Limb (tissue), 2 donors: ENCODE measurements around the gene TOM1L1.
"Not testable (repeated sequence)": the region's sequence is repeated elsewhere in the genome, so short reads cannot be mapped to it uniquely, and the experiment has no call there.

Experiments used
- DNase-seq, 2 donors: peaks; one replicate each; pipeline ENCODE4 v3.0.0-alpha.2; 2016; ENCODE audit errors: extremely low spot score in 2 of 2

The TOM1L1 gene

DNA sequence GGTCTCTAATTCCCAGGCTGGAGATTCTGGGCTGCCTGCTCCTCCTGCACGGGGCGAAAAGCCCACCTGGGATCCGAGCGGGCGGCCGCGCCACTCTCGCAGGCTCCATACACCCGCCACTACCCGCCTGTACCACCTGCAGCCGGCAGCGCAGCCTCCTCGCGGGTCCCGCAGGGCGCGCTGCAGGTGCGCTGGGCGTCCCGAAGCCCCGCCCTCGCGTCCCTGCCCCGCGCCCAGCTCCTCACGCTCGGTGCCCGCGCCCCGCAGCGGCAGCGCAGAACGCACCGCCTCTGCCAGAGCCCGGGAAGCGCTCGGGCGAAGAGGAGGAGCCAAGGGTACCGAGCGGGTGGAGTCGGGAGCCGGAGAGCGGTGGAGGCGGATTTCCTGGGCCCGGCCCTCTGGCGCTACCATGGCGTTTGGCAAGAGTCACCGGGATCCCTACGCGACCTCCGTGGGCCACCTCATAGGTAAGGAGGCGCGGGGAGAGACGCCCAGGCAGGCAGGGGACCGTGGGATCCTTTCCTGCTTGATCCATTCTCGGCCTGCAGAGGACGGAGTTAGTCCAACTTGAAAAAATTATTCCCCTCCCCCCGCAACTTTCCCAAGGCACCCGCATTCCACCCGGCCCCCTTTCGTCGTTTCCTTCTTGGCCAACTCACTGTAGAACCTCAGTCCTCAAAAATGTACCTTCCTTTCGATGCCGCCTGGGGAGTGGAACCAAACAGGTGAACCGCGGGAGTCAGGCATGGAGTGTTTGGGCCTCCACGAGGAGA, at the start of gene TOM1L1:
TOM1L1 (plus strand) TSS at position 396 of the 773 bp plus-strand sequence; CDS start at position 410, 14 bp downstream.
- DNase-seq: peak; percentile 34 to 79

DNA sequence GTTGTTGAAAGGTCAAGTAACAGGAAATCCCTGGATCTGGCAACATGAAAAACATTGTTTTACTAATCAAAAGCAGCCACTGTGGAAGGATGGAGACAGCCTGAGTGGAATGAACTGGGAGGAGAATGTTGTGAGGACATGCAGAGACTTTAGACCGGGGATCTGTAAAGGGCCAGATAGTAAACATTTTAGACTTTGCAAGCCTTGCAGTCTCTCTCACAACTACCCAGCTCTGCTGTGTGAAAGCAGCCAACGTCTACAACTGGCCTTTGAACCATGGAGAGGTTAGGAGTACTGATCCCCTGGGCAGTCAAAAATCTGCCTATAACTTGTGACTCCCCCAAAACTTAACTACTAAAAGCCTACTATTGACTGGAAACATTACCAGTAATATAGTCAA, 41.5 kb upstream of the TOM1L1 start:
- no peak for DNase-seq

- no peak for DNase-seq
These were observed 39.8 kb upstream of the TOM1L1 start for GRCh38 chr17:54860617-54861470.

DNA sequence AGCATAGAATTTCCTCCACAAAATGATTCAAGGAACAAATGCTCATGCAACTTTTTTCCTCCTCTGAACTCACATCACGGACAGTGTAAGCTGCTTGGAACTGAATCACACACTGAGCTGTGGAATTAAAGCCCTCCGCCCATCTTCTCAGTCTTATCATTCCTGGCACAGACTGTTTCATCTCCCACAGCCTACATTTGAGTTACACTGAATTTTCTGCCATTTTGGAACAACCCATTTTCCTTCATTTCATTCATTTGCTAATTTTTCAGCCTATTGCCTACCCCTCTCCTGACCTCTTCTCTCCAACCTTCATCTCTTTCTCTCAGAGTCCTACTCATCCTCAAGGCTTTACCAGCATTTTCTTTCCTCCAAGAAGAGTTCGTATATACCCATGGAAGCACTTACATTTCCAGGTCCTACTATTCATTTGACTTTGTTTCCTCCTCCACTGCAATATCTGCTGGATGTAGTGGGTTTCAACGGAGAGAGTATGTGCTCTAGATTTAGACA, 39.1 kb upstream of the TOM1L1 start:
- no peak for DNase-seq

GRCh38 chr17:54863176-54863575, 37.5 kb upstream of the TOM1L1 start:
- no peak for DNase-seq

GRCh38 chr17:54864070-54864469, 36.6 kb upstream of the TOM1L1 start:
- DNase-seq: no peak

DNA sequence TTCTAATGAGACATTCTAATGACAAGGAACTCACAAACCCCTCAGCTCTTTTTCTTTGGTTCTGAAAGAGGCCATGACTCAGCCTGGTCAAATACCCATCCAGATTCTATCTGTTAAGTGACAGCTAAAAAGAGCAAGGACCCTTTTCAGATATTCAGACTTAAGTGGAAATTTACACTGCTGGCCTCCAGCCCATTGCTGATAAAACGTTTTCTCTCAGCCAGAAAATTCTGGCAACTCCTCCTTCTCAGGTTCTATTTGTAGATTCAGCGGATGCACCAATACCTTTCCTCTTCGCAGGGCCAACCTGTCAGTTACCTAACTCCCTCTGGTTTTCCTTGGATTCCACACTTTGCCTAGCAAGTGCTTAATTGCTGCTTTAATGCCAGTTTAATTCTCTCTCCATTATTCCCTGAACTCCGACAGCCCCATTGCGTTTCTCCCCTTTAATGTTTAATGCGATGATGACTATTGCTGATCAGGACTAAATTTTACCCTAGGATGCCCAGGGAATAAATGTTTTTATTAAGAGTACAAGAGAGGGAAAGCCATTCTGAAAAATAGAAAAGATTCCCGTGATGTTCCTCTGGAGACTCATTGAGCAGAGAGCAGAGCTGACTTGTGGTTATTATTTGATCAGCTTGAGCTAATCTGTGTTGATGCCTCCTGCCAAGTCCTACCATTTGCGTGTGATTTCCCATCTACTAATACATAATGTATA, 35.9 kb upstream of the TOM1L1 start:
- no peak for DNase-seq

GRCh38 chr17:54867634-54868033, 33.0 kb upstream of the TOM1L1 start:
- DNase-seq: no peak

- DNase-seq: no peak
These were observed 29.9 kb upstream of the TOM1L1 start for GRCh38 chr17:54870671-54871175.

GRCh38 chr17:54875906-54876305, 24.7 kb upstream of the TOM1L1 start:
- not testable (repeated sequence) for DNase-seq

- no peak for DNase-seq
These were observed 23.9 kb upstream of the TOM1L1 start for GRCh38 chr17:54876656-54877195.

- DNase-seq: no peak
These were observed 19.2 kb upstream of the TOM1L1 start for GRCh38 chr17:54881255-54881972.

GRCh38 chr17:54882371-54882770, 18.3 kb upstream of the TOM1L1 start:
- DNase-seq: no peak

DNA sequence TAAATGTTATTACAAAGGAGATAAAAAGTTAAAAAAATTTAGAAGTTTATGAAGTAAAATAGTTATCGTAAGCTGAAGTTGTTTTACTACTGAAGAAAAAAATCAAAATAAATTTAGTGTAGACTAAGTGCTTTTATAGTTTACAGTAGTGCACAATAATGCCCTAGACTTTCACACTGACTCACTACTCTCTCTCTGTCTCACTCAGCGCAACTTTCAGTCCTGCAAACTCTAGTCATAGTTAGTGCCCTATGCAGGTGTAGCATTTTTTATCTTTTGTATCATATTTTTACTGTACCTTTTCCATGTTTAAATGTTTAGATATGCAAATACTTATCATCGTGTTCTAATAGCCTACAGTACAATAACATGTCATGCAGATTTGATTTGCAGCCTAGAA, 17.7 kb upstream of the TOM1L1 start:
- DNase-seq: no peak

GRCh38 chr17:54883939-54884338, 16.7 kb upstream of the TOM1L1 start:
- DNase-seq: no peak

GRCh38 chr17:54887787-54888186, 12.9 kb upstream of the TOM1L1 start:
- DNase-seq: no peak

- DNase-seq: no peak
These were observed 12.4 kb upstream of the TOM1L1 start for GRCh38 chr17:54888254-54888653.

- no peak for DNase-seq
These were observed 11.7 kb upstream of the TOM1L1 start for GRCh38 chr17:54888981-54889380.

- peak; percentile 70 to 83 for DNase-seq
These were observed 9.4 kb upstream of the TOM1L1 start for GRCh38 chr17:54891176-54891821.

- no peak for DNase-seq
These were observed 8.3 kb upstream of the TOM1L1 start for GRCh38 chr17:54892360-54892759.
